ENCODE results near the gene MFSD6. TPM values are rescaled to one million over a fixed set of nuclear protein-coding genes. Genes with fewer than 3 reads are reported as not detected.
A peak's percentile ranks its signal among the peaks of the same experiment; 100 is the strongest.

Gene MFSD6
- total and polyA plus RNA-seq, 4 donors = 11.7 to 61.7 (median 37.4) TPM

GRCh38 chr2:190431907-190432306 lies 23.8 kb downstream of the MFSD6 start:
- no peak for DNase-seq
- Histone ChIP-seq H3K9me3 (ENCODE audit: control insufficient read depth in 4 of 4, insufficient read depth in 3 of 4, low read length in 3 of 4) (no peaks in the 10 kb centered on the region), H3K9ac (ENCODE audit: insufficient read depth in 1 of 2, low read length in 2 of 2) (no peak overlapping the region), H3K4me3 (no peak overlapping the region), H3K27ac (ENCODE audit: low read depth in 1 of 2, low read length in 1 of 2) (peak overlapping the region in 1 of 2 donors; percentile 40), H3K27me3 (ENCODE audit: control insufficient read depth in 3 of 3, insufficient read depth in 3 of 3, low read length in 2 of 3) (no peaks in the 10 kb centered on the region), H3K4me1 (ENCODE audit: control insufficient read depth in 5 of 5, insufficient read depth in 5 of 5, low read length in 5 of 5) (no peaks in the 10 kb centered on the region), H3K36me3 (ENCODE audit: control insufficient read depth in 4 of 4, insufficient read depth in 4 of 4, low read length in 4 of 4) (peaks cover 0 to 8% (median 1%) of the 10 kb centered on the region in 4 donors)
- TF ChIP-seq CTCF (IDR thresholded peaks at IDR 0.05; ENCODE audit: control extremely low read depth, extremely low read depth) = no peak
- ATAC-seq (ENCODE audit: insufficient read depth, low FRiP score) = no peak

- ATAC-seq (ENCODE audit: insufficient read depth, low FRiP score) (no peak), DNase-seq (no peak)
- no peak for TF ChIP-seq CTCF (IDR thresholded peaks at IDR 0.05; ENCODE audit: control extremely low read depth, extremely low read depth)
- Histone ChIP-seq H3K27me3 (ENCODE audit: control insufficient read depth in 3 of 3, insufficient read depth in 3 of 3, low read length in 2 of 3) (no peaks in the 10 kb centered on the region), H3K4me1 (ENCODE audit: control insufficient read depth in 5 of 5, insufficient read depth in 5 of 5, low read length in 5 of 5) (no peaks in the 10 kb centered on the region), H3K27ac (ENCODE audit: low read depth in 1 of 2, low read length in 1 of 2) (no peak overlapping the region), H3K9ac (ENCODE audit: insufficient read depth in 1 of 2, low read length in 2 of 2) (no peak overlapping the region), H3K9me3 (ENCODE audit: control insufficient read depth in 4 of 4, insufficient read depth in 3 of 4, low read length in 3 of 4) (no peaks in the 10 kb centered on the region), H3K36me3 (ENCODE audit: control insufficient read depth in 4 of 4, insufficient read depth in 4 of 4, low read length in 4 of 4) (peaks cover 0 to 9% (median 3%) of the 10 kb centered on the region in 4 donors), H3K4me3 (no peak overlapping the region)
- WGBS, 2 donors = 81 to 84% methylated on average over 5 of the region's 5 CpGs
Observed at GRCh38 chr2:190432567-190433231, 24.5 kb downstream of the MFSD6 start.

GRCh38 chr2:190435031-190435670 lies 27.0 kb downstream of the MFSD6 start:
- no peaks in the 10 kb centered on the region for H3K27me3 ChIP-seq (ENCODE audit: control insufficient read depth in 3 of 3, insufficient read depth in 3 of 3, low read length in 2 of 3)
- no peak overlapping the region for H3K9ac ChIP-seq (ENCODE audit: insufficient read depth in 1 of 2, low read length in 2 of 2)
- WGBS, 2 donors = 66 to 83% methylated on average over 2 of the region's 2 CpGs
- no peak overlapping the region for H3K27ac ChIP-seq (ENCODE audit: low read depth in 1 of 2, low read length in 1 of 2)
- H3K4me3 ChIP-seq = no peak overlapping the region
- DNase-seq = no peak
- TF ChIP-seq CTCF (IDR thresholded peaks at IDR 0.05; ENCODE audit: control extremely low read depth, extremely low read depth) = no peak
- H3K4me1 ChIP-seq (ENCODE audit: control insufficient read depth in 5 of 5, insufficient read depth in 5 of 5, low read length in 5 of 5) = no peaks in the 10 kb centered on the region
- no peak for ATAC-seq (ENCODE audit: insufficient read depth, low FRiP score)
- H3K36me3 ChIP-seq (ENCODE audit: control insufficient read depth in 4 of 4, insufficient read depth in 4 of 4, low read length in 4 of 4) = peaks cover 0 to 9% (median 3%) of the 10 kb centered on the region in 4 donors
- H3K9me3 ChIP-seq (ENCODE audit: control insufficient read depth in 4 of 4, insufficient read depth in 3 of 4, low read length in 3 of 4) = no peaks in the 10 kb centered on the region

Data from lung (tissue), 12 donors.